OCI-LY1 (cell line): ENCODE data around the gene CLTCL1.

Experiments used
- H2AFZ ChIP-seq: fragments of 200-600 bp; sonication (generic), shearing (Covaris generic); 2 replicates; pipeline ENCODE4 v1.6.0; 2014; ENCODE audit warnings: antibody characterized with exemption, mild to moderate bottlenecking, low read length
- H3F3A ChIP-seq: fragments of 200-600 bp; sonication (generic), shearing (Covaris generic); 2 replicates; pipeline ENCODE4 v1.6.0; 2014; ENCODE audit warnings: mild to moderate bottlenecking, antibody characterized with exemption, low read length, moderate library complexity; ENCODE audit not compliant: insufficient read depth
- H3K27ac ChIP-seq: fragments of 200-600 bp; sonication (generic); 2 replicates; pipeline ENCODE4 v1.5.1; 2014; ENCODE audit warnings: low read length, mixed run types, mild to moderate bottlenecking, low read depth; ENCODE audit not compliant: poor library complexity, severe bottlenecking
- H3K27me3 ChIP-seq: fragments of 200-600 bp; sonication (generic); 2 replicates; pipeline ENCODE4 v1.6.0; 2014; ENCODE audit warnings: antibody characterized with exemption, mild to moderate bottlenecking, low read length, moderate library complexity; ENCODE audit not compliant: insufficient read depth
- H3K36me3 ChIP-seq: fragments of 200-600 bp; sonication (generic); 2 replicates; pipeline ENCODE4 v1.6.1; 2014; ENCODE audit warnings: mild to moderate bottlenecking, antibody characterized with exemption, low read length, moderate library complexity, mixed read lengths; ENCODE audit not compliant: insufficient read depth
- H3K4me1 ChIP-seq: fragments of 200-600 bp; sonication (generic); 2 replicates; pipeline ENCODE4 v1.5.1; 2014; ENCODE audit warnings: mild to moderate bottlenecking, low read length, moderate library complexity; ENCODE audit not compliant: insufficient read depth, severe bottlenecking
- H3K4me2 ChIP-seq: fragments of 200-600 bp; sonication (generic), shearing (Covaris generic); 2 replicates; pipeline ENCODE4 v1.6.1; 2014; ENCODE audit warnings: low read length
- H3K4me3 ChIP-seq: fragments of 200-600 bp; sonication (generic); 2 replicates; pipeline ENCODE4 v1.5.1; 2014; ENCODE audit warnings: low read length, low read depth, mild to moderate bottlenecking, mixed read lengths; ENCODE audit not compliant: poor library complexity, severe bottlenecking
- H3K79me2 ChIP-seq: fragments of 200-600 bp; shearing (Covaris generic); 2 replicates; pipeline ENCODE4 v1.6.1; 2016; ENCODE audit warnings: mixed run types, low read length, mixed read lengths; ENCODE audit not compliant: insufficient read depth
- H3K9ac ChIP-seq: fragments of 200-600 bp; sonication (generic), shearing (Covaris generic); 2 replicates; pipeline ENCODE4 v1.6.1; 2014; ENCODE audit warnings: mild to moderate bottlenecking, low read length, mixed read lengths
- H3K9me2 ChIP-seq: fragments of 200-600 bp; sonication (generic), shearing (Covaris generic); 2 replicates; pipeline ENCODE4 v1.6.1; 2014; ENCODE audit warnings: low read depth, mild to moderate bottlenecking, low read length, mixed read lengths
- H3K9me3 ChIP-seq: fragments of 200-600 bp; shearing (Covaris generic); 2 replicates; pipeline ENCODE4 v1.6.1; 2014; ENCODE audit warnings: low read length, mixed read lengths
- H4K20me1 ChIP-seq: fragments of 200-600 bp; sonication (generic), shearing (Covaris generic); 2 replicates; pipeline ENCODE4 v1.6.0; 2016; ENCODE audit warnings: mild to moderate bottlenecking, low read length; ENCODE audit not compliant: insufficient read depth
- CTCF ChIP-seq: fragments of 200-600 bp; sonication (generic), shearing (Covaris generic); IDR thresholded peaks from 2 replicates; pipeline ENCODE4 v1.5.1; 2017; ENCODE audit warnings: mild to moderate bottlenecking, antibody characterized with exemption, low read length, moderate library complexity, mixed read lengths
- EZH2 ChIP-seq: fragments of 200-600 bp; sonication (generic), shearing (Covaris generic); IDR thresholded peaks from 2 replicates; pipeline ENCODE4 v1.8.0; 2017; ENCODE audit warnings: borderline replicate concordance, mixed run types, mild to moderate bottlenecking, antibody characterized with exemption, low read length, moderate library complexity, mixed read lengths

The CLTCL1 gene

DNA sequence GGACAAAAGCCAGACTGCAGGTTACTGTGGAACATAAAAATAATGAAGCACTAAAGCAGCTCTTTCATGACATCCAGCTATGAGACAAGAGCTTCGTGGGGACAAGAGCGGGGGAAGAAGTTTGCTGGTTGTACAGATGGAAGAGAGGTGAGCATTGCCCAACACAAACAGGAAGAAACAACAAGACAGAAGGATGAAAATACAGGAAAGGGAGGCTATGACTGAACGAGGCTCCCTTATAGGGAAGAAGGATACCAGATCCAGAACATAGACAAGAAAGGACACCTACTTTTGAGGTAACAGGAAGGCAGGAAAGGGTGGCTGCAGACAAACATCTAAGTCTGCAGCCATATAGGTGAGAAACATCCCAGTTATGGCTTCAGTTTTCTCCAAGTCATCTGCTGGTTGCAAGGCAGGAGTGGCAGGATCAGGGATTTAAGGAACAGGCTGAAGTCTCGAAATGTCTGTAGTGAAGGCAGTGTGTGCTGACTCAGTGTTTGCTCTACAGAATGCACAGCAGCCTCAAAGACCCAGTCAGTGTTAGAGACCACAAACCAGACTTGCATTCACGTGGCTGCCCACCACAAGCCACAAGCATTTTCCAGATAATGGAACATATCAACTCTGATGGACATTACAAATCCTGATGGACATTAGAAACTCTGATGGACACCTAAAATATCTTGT lies 1.9 kb downstream of the CLTCL1 start:
- Histone ChIP-seq H4K20me1 (no peaks in the 10 kb centered on the region), H2AFZ (no peak overlapping the region), H3K4me2 (no peak overlapping the region), H3K4me3 (no peak overlapping the region), H3K4me1 (peaks cover 20% of the 10 kb centered on the region), H3K9me2 (no peaks in the 10 kb centered on the region), H3K9ac (no peak overlapping the region), H3F3A (no peaks in the 10 kb centered on the region), H3K9me3 (no peaks in the 10 kb centered on the region), H3K79me2 (no peaks in the 10 kb centered on the region), H3K36me3 (no peaks in the 10 kb centered on the region), H3K27ac (no peak overlapping the region), H3K27me3 (0 out of 2 replicates have a peak, but pooled peaks cover 5% of the 10 kb centered on the region)
- no peak for TF ChIP-seq CTCF
- TF ChIP-seq EZH2: no peak

DNA sequence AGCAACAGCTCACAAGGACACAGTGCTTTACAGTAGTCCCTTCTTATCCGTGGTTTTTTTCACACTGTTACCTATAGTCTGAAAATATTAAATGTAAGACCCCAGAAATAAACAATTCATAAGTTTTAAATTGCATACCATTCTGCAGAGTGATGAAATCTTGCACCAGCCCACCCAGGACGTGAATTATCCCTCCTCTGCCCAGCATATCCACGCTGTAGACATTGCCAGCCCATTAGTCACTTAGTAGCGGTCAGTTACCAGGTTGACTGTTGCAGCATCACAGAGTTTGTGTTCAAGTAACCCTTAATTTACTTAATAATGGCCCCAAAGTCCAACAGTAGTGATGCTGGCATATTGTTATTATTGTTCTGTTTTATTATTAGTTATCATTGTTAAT lies 3.6 kb downstream of the CLTCL1 start:
- TF ChIP-seq CTCF (no peak), EZH2 (no peak)
- no peak overlapping the region for H3K27ac ChIP-seq
- H3K4me1 ChIP-seq: peaks cover 17% of the 10 kb centered on the region
- no peak overlapping the region for H3K4me2 ChIP-seq
- no peaks in the 10 kb centered on the region for H3K9me3 ChIP-seq
- H4K20me1 ChIP-seq: no peaks in the 10 kb centered on the region
- no peaks in the 10 kb centered on the region for H3K79me2 ChIP-seq
- 0 out of 2 replicates have a peak, but pooled peaks cover 5% of the 10 kb centered on the region for H3K27me3 ChIP-seq
- no peaks in the 10 kb centered on the region for H3K9me2 ChIP-seq
- H2AFZ ChIP-seq: no peak overlapping the region
- H3F3A ChIP-seq: no peaks in the 10 kb centered on the region
- no peak overlapping the region for H3K9ac ChIP-seq
- H3K36me3 ChIP-seq: no peaks in the 10 kb centered on the region
- H3K4me3 ChIP-seq: no peak overlapping the region

DNA sequence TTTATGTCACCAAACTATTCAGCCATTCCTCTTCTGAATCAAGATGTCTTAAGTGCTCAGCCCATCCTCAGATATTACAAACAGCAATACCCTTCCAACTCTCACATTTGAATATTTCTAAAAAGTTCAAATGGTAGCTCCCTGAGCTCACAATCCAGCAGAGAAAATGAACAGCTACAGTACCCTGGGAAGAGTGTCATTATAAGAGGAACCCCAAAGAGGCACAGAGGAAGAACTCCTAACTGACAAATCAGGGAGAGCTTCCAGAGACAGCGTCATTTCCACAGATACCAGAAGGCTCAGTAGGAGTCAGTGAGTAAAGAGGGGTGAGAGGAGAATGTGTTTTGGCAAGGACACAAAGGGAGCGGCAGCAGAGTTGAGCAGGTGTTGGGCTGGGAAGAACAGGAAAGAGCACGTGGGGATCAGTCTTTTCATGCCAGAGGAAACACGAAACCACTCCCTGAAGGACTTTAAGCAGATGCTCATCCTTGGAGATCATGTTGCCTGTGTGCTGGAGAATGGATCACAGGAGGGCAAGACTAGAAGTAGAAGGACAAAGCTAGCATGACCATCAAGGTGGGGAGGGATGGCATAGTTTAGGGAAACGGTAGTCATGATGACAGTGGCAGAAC lies 4.3 kb downstream of the CLTCL1 start:
- no peak overlapping the region for H3K4me2 ChIP-seq
- no peaks in the 10 kb centered on the region for H3K9me2 ChIP-seq
- no peaks in the 10 kb centered on the region for H3F3A ChIP-seq
- H3K27ac ChIP-seq: no peak overlapping the region
- TF ChIP-seq EZH2: no peak
- no peaks in the 10 kb centered on the region for H4K20me1 ChIP-seq
- H3K27me3 ChIP-seq: 0 out of 2 replicates have a peak, but pooled peaks cover 5% of the 10 kb centered on the region
- no peak overlapping the region for H3K4me3 ChIP-seq
- H3K79me2 ChIP-seq: no peaks in the 10 kb centered on the region
- no peaks in the 10 kb centered on the region for H3K9me3 ChIP-seq
- no peaks in the 10 kb centered on the region for H3K36me3 ChIP-seq
- no peak overlapping the region for H3K9ac ChIP-seq
- no peak overlapping the region for H2AFZ ChIP-seq
- H3K4me1 ChIP-seq: peaks cover 10% of the 10 kb centered on the region
